ENCODE results near the gene CFAP210.

GRCh38 chr2:169711751-169712509 lies 17.7 kb upstream of the CFAP210 start:
- TF ChIP-seq CTCF (IDR thresholded peaks at IDR 0.05; ENCODE audit: poor library complexity) = no peak
- no peak for TF ChIP-seq EZH2 (IDR thresholded peaks at IDR 0.05; ENCODE audit: borderline replicate concordance)
- TF ChIP-seq EZH2phosphoT487 (IDR thresholded peaks at IDR 0.05; ENCODE audit: low read depth, severe bottlenecking, unreplicated experiment) = no peak
